HUES6 (cell line): ENCODE data around the gene TENT4B.

Source experiments
- H3K27ac ChIP-seq: 2 replicates; pipeline ENCODE4 v1.7.0; 2013; ENCODE audit warnings: low read depth, mild to moderate bottlenecking, low read length, inconsistent platforms
- H3K27me3 ChIP-seq: 2 replicates; pipeline ENCODE4 v1.6.1; 2013; ENCODE audit warnings: low read length; ENCODE audit not compliant: control insufficient read depth, insufficient read depth
- H3K36me3 ChIP-seq: 2 replicates; pipeline ENCODE4 v1.6.1; 2013; ENCODE audit warnings: low read length; ENCODE audit not compliant: control insufficient read depth, insufficient read depth
- H3K4me1 ChIP-seq: 2 replicates; pipeline ENCODE4 v1.6.1; 2013; ENCODE audit warnings: low read length; ENCODE audit not compliant: control insufficient read depth, insufficient read depth
- H3K4me3 ChIP-seq: 2 replicates; pipeline ENCODE4 v1.5.1; 2013; ENCODE audit warnings: low read depth, low read length
- H3K9ac ChIP-seq: one replicate; pipeline ENCODE4 v1.6.1; 2013; ENCODE audit warnings: mild to moderate bottlenecking, low read length
- H3K9me3 ChIP-seq: 2 replicates; pipeline ENCODE4 v1.6.1; 2013; ENCODE audit warnings: low read depth, low read length; ENCODE audit not compliant: control insufficient read depth, insufficient read depth

Gene TENT4B

GRCh38 chr16:50210266-50211038 lies 57.3 kb downstream of the TENT4B start:
- H3K36me3 ChIP-seq: peaks cover 24% of the 10 kb centered on the region

GRCh38 chr16:50213939-50214519 lies 60.9 kb downstream of the TENT4B start:
- Histone ChIP-seq H3K36me3 (peaks cover 56% of the 10 kb centered on the region), H3K9ac (no peak overlapping the region), H3K9me3 (no peaks in the 10 kb centered on the region), H3K27ac (no peak overlapping the region), H3K4me1 (peaks cover 7% of the 10 kb centered on the region), H3K27me3 (no peaks in the 10 kb centered on the region), H3K4me3 (no peak overlapping the region)

More at GRCh38 chr16:50210266-50211038, 57.3 kb downstream of the TENT4B start:
- peaks cover 7% of the 10 kb centered on the region for H3K4me1 ChIP-seq
- H3K27ac ChIP-seq: no peak overlapping the region
- peak overlapping the region; percentile 8 for H3K9ac ChIP-seq
- H3K4me3 ChIP-seq: no peak overlapping the region
- no peaks in the 10 kb centered on the region for H3K27me3 ChIP-seq
- H3K9me3 ChIP-seq: no peaks in the 10 kb centered on the region

- peaks cover 59% of the 10 kb centered on the region for H3K36me3 ChIP-seq
- H3K27ac ChIP-seq: no peak overlapping the region
- H3K9me3 ChIP-seq: no peaks in the 10 kb centered on the region
- H3K4me1 ChIP-seq: no peaks in the 10 kb centered on the region
- H3K4me3 ChIP-seq: no peak overlapping the region
- no peak overlapping the region for H3K9ac ChIP-seq
- H3K27me3 ChIP-seq: no peaks in the 10 kb centered on the region
Observed at GRCh38 chr16:50215680-50216079, 62.6 kb downstream of the TENT4B start.

- Histone ChIP-seq H3K36me3 (peaks cover 61% of the 10 kb centered on the region), H3K9me3 (no peaks in the 10 kb centered on the region), H3K9ac (no peak overlapping the region)
Observed at GRCh38 chr16:50216231-50216630, 63.1 kb downstream of the TENT4B start.

GRCh38 chr16:50219402-50219975 lies 66.4 kb downstream of the TENT4B start:
- H3K27me3 ChIP-seq: no peaks in the 10 kb centered on the region
- H3K4me1 ChIP-seq: no peaks in the 10 kb centered on the region
- H3K9ac ChIP-seq: no peak overlapping the region
- H3K36me3 ChIP-seq: peaks cover 56% of the 10 kb centered on the region
- H3K9me3 ChIP-seq: no peaks in the 10 kb centered on the region
- H3K27ac ChIP-seq: no peak overlapping the region
- H3K4me3 ChIP-seq: no peak overlapping the region

More at GRCh38 chr16:50216231-50216630, 63.1 kb downstream of the TENT4B start:
- Histone ChIP-seq H3K4me1 (no peaks in the 10 kb centered on the region), H3K4me3 (no peak overlapping the region), H3K27me3 (no peaks in the 10 kb centered on the region), H3K27ac (no peak overlapping the region)

- H3K36me3 ChIP-seq: peaks cover 53% of the 10 kb centered on the region
Observed at GRCh38 chr16:50224286-50224685, 71.2 kb downstream of the TENT4B start.

GRCh38 chr16:50227120-50227519 lies 74.0 kb downstream of the TENT4B start:
- Histone ChIP-seq H3K27me3 (no peaks in the 10 kb centered on the region), H3K36me3 (peaks cover 53% of the 10 kb centered on the region), H3K27ac (no peak overlapping the region), H3K9me3 (no peaks in the 10 kb centered on the region), H3K9ac (no peak overlapping the region), H3K4me1 (no peaks in the 10 kb centered on the region), H3K4me3 (no peak overlapping the region)

More at GRCh38 chr16:50224286-50224685, 71.2 kb downstream of the TENT4B start:
- Histone ChIP-seq H3K4me3 (no peak overlapping the region), H3K4me1 (no peaks in the 10 kb centered on the region), H3K9me3 (no peaks in the 10 kb centered on the region), H3K9ac (no peak overlapping the region), H3K27ac (no peak overlapping the region), H3K27me3 (no peaks in the 10 kb centered on the region)

- Histone ChIP-seq H3K4me1 (no peaks in the 10 kb centered on the region), H3K36me3 (peaks cover 53% of the 10 kb centered on the region), H3K9ac (no peak overlapping the region), H3K27ac (no peak overlapping the region), H3K27me3 (no peaks in the 10 kb centered on the region), H3K4me3 (no peak overlapping the region), H3K9me3 (no peaks in the 10 kb centered on the region)
Observed at GRCh38 chr16:50227665-50228064, 74.6 kb downstream of the TENT4B start.

- Histone ChIP-seq H3K9ac (no peak overlapping the region), H3K27me3 (no peaks in the 10 kb centered on the region), H3K4me3 (no peak overlapping the region), H3K36me3 (peaks cover 52% of the 10 kb centered on the region), H3K4me1 (no peaks in the 10 kb centered on the region), H3K9me3 (no peaks in the 10 kb centered on the region), H3K27ac (no peak overlapping the region)
Observed at GRCh38 chr16:50228364-50228868, 75.3 kb downstream of the TENT4B start.

GRCh38 chr16:50229149-50229726 lies 76.1 kb downstream of the TENT4B start:
- H3K4me1 ChIP-seq: no peaks in the 10 kb centered on the region
- no peaks in the 10 kb centered on the region for H3K9me3 ChIP-seq
- no peak overlapping the region for H3K4me3 ChIP-seq
- H3K36me3 ChIP-seq: peaks cover 45% of the 10 kb centered on the region
- H3K9ac ChIP-seq: no peak overlapping the region
- H3K27ac ChIP-seq: no peak overlapping the region
- no peaks in the 10 kb centered on the region for H3K27me3 ChIP-seq
